AG09309 (cell line): ENCODE data around the gene ZC3H10.
"Not testable (repeated sequence)": the region's sequence is repeated elsewhere in the genome, so short reads cannot be mapped to it uniquely, and the experiment has no call there.

Experiments
- DNase-seq: peaks from one replicate; pipeline ENCODE4 v3.0.0-alpha.2; 2010; ENCODE audit warnings: low read depth
- H3K4me3 ChIP-seq: 2 replicates; pipeline ENCODE4 v1.5.1; 2011; ENCODE audit warnings: mild to moderate bottlenecking, low read depth, low read length, moderate library complexity; ENCODE audit not compliant: control insufficient read depth
- CTCF ChIP-seq: IDR thresholded peaks from 2 replicates; pipeline ENCODE4 v1.5.1; 2011; ENCODE audit warnings: mild to moderate bottlenecking, low read depth, low read length, inconsistent platforms; ENCODE audit not compliant: insufficient read depth, control insufficient read depth; ENCODE audit errors: missing control alignments

Gene ZC3H10

GRCh38 chr12:56117778-56118687 lies at the start of gene ZC3H10:
TSS of gene ZC3H10 (plus strand) at chr12:56118266. CDS start at chr12:56120563, 2,297 bp downstream.
- DNase-seq: peak; percentile 99
- TF ChIP-seq CTCF: peak; percentile 52
- H3K4me3 ChIP-seq: peak within 1 kb of the TSS; percentile 80

GRCh38 chr12:56071648-56072047 lies 46.4 kb upstream of the ZC3H10 start:
- no peak for TF ChIP-seq CTCF
- DNase-seq: no peak
- H3K4me3 ChIP-seq: no peak overlapping the region

- H3K4me3 ChIP-seq: no peak overlapping the region
- DNase-seq: no peak
- TF ChIP-seq CTCF: no peak
Measured at GRCh38 chr12:56074396-56074795, 43.7 kb upstream of the ZC3H10 start.

- not testable (repeated sequence) for DNase-seq, H3K4me3 ChIP-seq
Measured at GRCh38 chr12:56077966-56078365, 40.1 kb upstream of the ZC3H10 start.

- H3K4me3 ChIP-seq: no peak overlapping the region
- DNase-seq: no peak
- TF ChIP-seq CTCF: no peak
Measured at GRCh38 chr12:56078427-56078826, 39.6 kb upstream of the ZC3H10 start.

GRCh38 chr12:56078931-56079722 lies 38.9 kb upstream of the ZC3H10 start:
- TF ChIP-seq CTCF: peak; percentile 88
- DNase-seq: peak; percentile 27
- peak overlapping the region; percentile 65 for H3K4me3 ChIP-seq

GRCh38 chr12:56079723-56080555 lies 38.1 kb upstream of the ZC3H10 start, which contains the start of gene ERBB3:
TSS of gene ERBB3 (plus strand) at chr12:56080165. CDS start at chr12:56080301, 136 bp downstream.
- DNase-seq: peak; percentile 25
- no peak for TF ChIP-seq CTCF
- peak within 1 kb of the TSS; percentile 65 for H3K4me3 ChIP-seq
